ENCODE results near the gene CCDC85A.

CCDC85A gene

DNA sequence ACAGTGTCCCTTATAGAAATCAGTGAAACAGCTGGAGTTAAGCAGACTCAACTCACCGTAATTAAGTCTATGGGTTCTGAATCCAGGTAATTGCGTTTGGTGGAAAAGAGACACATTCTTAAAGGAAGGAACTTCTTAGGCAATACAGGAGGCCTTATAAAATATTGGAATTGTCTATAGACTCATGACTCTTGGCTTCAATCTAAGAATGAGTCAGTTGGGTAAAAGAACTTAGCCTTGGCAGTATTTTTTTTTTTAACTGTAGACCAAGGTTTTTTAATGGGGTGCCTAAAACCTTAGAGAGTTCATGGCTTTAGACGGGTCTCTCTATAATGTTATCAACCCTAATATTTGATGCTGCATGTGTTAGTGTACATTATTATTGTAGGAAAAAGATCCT, 47.6 kb downstream of the CCDC85A start:
- WGBS (ENCODE audit: insufficient coverage): 90% methylated on average over 2 of the region's 3 CpGs
- Histone ChIP-seq H3K36me3 (ENCODE audit: control insufficient read depth in 4 of 4, insufficient read depth in 4 of 4, low read length in 3 of 4) (no peaks in the 10 kb centered on the region), H3K4me1 (ENCODE audit: control extremely low read depth in 1 of 4, control insufficient read depth in 4 of 4, insufficient read depth in 4 of 4, low read length in 3 of 4) (no peaks in the 10 kb centered on the region), H3K9me3 (ENCODE audit: control extremely low read depth in 1 of 5, control insufficient read depth in 4 of 5, insufficient read depth in 2 of 5, low read depth in 1 of 5, low read length in 4 of 5) (no peaks in the 10 kb centered on the region), H3K27ac (ENCODE audit: insufficient read depth in 1 of 2, low read depth in 1 of 2, low read length in 2 of 2, poor library complexity in 1 of 2, severe bottlenecking in 2 of 2) (no peak overlapping the region), H3K4me3 (ENCODE audit: control insufficient read depth in 1 of 7, extremely low read depth in 1 of 7, insufficient read depth in 4 of 7, low read depth in 2 of 7, low read length in 6 of 7) (no peak overlapping the region), H3K27me3 (replicated peaks in 2 of 5; ENCODE audit: control insufficient read depth in 4 of 5, insufficient read depth in 5 of 5, low read length in 4 of 5) (peaks cover 0 to 2% (median 0%) of the 10 kb centered on the region in 5 experiments)
- ChIA-PET POLR2A (no interaction called here), CTCF (no interaction called here)
- no peak for DNase-seq

DNA sequence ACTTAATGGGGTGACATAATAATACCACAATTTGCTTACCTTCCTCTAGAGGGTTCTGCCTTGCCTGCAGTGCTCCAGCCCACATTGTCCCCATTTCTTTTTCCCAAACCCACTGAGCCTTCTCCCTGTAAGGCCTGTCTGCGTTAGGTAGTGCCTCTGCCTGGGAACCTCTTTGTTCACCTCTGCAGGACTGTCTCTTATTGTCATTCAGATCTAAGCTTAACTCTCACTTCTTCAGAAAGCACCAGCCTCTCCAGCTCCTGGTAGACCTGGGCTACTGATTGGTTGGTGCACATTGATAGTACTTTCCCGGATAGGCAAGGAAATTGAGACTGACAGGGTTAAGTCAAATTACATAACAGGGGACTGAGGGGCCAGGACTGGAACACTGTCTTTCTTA, 49.1 kb downstream of the CCDC85A start:
- ChIA-PET POLR2A (no interaction called here), CTCF (no interaction called here)
- Histone ChIP-seq H3K36me3 (ENCODE audit: control insufficient read depth in 4 of 4, insufficient read depth in 4 of 4, low read length in 3 of 4) (no peaks in the 10 kb centered on the region), H3K27ac (ENCODE audit: insufficient read depth in 1 of 2, low read depth in 1 of 2, low read length in 2 of 2, poor library complexity in 1 of 2, severe bottlenecking in 2 of 2) (no peak overlapping the region), H3K4me3 (ENCODE audit: control insufficient read depth in 1 of 7, extremely low read depth in 1 of 7, insufficient read depth in 4 of 7, low read depth in 2 of 7, low read length in 6 of 7) (no peak overlapping the region), H3K4me1 (ENCODE audit: control extremely low read depth in 1 of 4, control insufficient read depth in 4 of 4, insufficient read depth in 4 of 4, low read length in 3 of 4) (no peaks in the 10 kb centered on the region), H3K9me3 (ENCODE audit: control extremely low read depth in 1 of 5, control insufficient read depth in 4 of 5, insufficient read depth in 2 of 5, low read depth in 1 of 5, low read length in 4 of 5) (no peaks in the 10 kb centered on the region), H3K27me3 (replicated peaks in 2 of 5; ENCODE audit: control insufficient read depth in 4 of 5, insufficient read depth in 5 of 5, low read length in 4 of 5) (peaks cover 0 to 2% (median 0%) of the 10 kb centered on the region in 5 experiments)
- WGBS (ENCODE audit: insufficient coverage): 100% methylated on average over 2 of the region's 2 CpGs
- DNase-seq: no peak

DNA sequence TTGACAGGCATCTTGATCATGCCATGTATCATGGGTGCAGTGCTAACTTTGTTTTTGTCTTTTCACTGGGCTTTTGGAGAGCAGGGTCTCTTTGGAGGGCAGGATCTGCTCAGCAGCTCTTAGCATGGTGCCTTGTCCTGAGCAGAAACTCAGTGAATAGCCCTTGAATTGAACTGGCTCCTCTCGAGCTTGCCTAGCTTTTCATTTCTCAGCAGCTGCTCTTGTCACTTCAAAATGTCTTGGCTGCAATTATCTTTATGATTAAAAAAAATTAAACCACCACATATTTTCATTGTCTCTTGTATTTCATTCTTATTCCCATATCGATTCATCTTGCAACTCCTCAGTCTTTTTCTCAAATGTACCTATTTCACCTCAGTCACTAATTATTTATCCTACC, 50.5 kb downstream of the CCDC85A start:
- Histone ChIP-seq H3K27ac (ENCODE audit: insufficient read depth in 1 of 2, low read depth in 1 of 2, low read length in 2 of 2, poor library complexity in 1 of 2, severe bottlenecking in 2 of 2) (no peak overlapping the region), H3K36me3 (ENCODE audit: control insufficient read depth in 4 of 4, insufficient read depth in 4 of 4, low read length in 3 of 4) (no peaks in the 10 kb centered on the region), H3K27me3 (replicated peaks in 2 of 5; ENCODE audit: control insufficient read depth in 4 of 5, insufficient read depth in 5 of 5, low read length in 4 of 5) (peaks cover 0 to 2% (median 0%) of the 10 kb centered on the region in 5 experiments), H3K9me3 (ENCODE audit: control extremely low read depth in 1 of 5, control insufficient read depth in 4 of 5, insufficient read depth in 2 of 5, low read depth in 1 of 5, low read length in 4 of 5) (no peaks in the 10 kb centered on the region), H3K4me1 (ENCODE audit: control extremely low read depth in 1 of 4, control insufficient read depth in 4 of 4, insufficient read depth in 4 of 4, low read length in 3 of 4) (no peaks in the 10 kb centered on the region), H3K4me3 (ENCODE audit: control insufficient read depth in 1 of 7, extremely low read depth in 1 of 7, insufficient read depth in 4 of 7, low read depth in 2 of 7, low read length in 6 of 7) (no peak overlapping the region)
- WGBS (ENCODE audit: insufficient coverage): 95% methylated on average over 2 of the region's 2 CpGs
- POLR2A ChIA-PET: no interaction called here
- no peak for DNase-seq
- CTCF ChIA-PET: interaction anchor here (1.2 kb wide), 1 partner anchor 16 kb away, joined by 3 read pairs; no protein-coding TSS in a partner anchor

DNA sequence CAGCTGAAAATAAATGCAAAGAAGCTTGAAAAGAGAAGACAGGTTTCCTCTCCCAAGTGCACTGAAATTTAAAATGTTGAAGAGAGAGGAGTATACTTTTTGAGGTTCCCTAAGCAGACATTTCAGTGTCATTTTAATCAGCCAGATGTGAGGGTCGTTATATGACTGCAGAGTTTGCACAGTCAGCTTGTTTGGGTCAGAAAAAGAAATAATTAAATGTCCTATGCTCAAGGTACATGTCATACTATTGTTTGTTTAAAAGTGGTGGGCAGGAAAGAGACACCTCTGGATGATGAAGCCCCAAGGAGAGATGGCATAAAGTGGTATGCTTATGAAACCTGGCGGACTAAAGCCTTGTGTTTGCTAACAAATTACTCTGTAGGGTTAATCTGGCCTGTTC, 55.2 kb downstream of the CCDC85A start:
- no peaks in the 10 kb centered on the region for H3K27me3 ChIP-seq (replicated peaks in 2 of 5; ENCODE audit: control insufficient read depth in 4 of 5, insufficient read depth in 5 of 5, low read length in 4 of 5)
- no CpG with 5 or more reads among the region's 2 CpGs for WGBS (ENCODE audit: insufficient coverage)
- H3K4me1 ChIP-seq (ENCODE audit: control extremely low read depth in 1 of 4, control insufficient read depth in 4 of 4, insufficient read depth in 4 of 4, low read length in 3 of 4): no peaks in the 10 kb centered on the region
- DNase-seq: no peak
- ChIA-PET CTCF (interaction anchor here (0.8 kb wide), 1 partner anchor 10 kb away, joined by 3 read pairs; no protein-coding TSS in a partner anchor), POLR2A (no interaction called here)
- H3K36me3 ChIP-seq (ENCODE audit: control insufficient read depth in 4 of 4, insufficient read depth in 4 of 4, low read length in 3 of 4): no peaks in the 10 kb centered on the region
- H3K27ac ChIP-seq (ENCODE audit: insufficient read depth in 1 of 2, low read depth in 1 of 2, low read length in 2 of 2, poor library complexity in 1 of 2, severe bottlenecking in 2 of 2): no peak overlapping the region
- H3K4me3 ChIP-seq (ENCODE audit: control insufficient read depth in 1 of 7, extremely low read depth in 1 of 7, insufficient read depth in 4 of 7, low read depth in 2 of 7, low read length in 6 of 7): no peak overlapping the region
- peaks cover 0 to 6% (median 0%) of the 10 kb centered on the region in 5 experiments for H3K9me3 ChIP-seq (ENCODE audit: control extremely low read depth in 1 of 5, control insufficient read depth in 4 of 5, insufficient read depth in 2 of 5, low read depth in 1 of 5, low read length in 4 of 5)

DNA sequence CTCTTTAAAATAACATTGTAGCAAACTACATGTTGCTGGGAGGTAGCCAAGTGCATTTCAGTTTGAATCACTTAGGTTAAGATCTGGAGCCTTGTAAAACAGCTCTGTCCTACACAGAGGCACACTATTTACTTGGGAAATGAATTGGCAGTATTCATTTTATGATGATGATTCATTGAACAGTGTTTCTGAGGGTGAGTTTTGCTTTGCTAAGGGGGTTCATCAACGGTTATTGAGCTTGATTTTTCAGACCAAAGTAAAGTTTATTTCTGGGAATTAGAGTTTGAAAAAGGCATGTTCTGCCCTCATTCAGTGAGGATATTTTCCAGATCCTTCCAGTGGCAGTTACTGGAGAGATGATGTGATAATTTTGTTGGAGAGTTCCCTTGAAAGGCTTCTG, 55.6 kb downstream of the CCDC85A start:
- POLR2A ChIA-PET: no interaction called here
- H3K27me3 ChIP-seq (replicated peaks in 2 of 5; ENCODE audit: control insufficient read depth in 4 of 5, insufficient read depth in 5 of 5, low read length in 4 of 5): no peaks in the 10 kb centered on the region
- 80% methylated on average over 1 of the region's 1 CpG for WGBS (ENCODE audit: insufficient coverage)
- DNase-seq: no peak
- H3K27ac ChIP-seq (ENCODE audit: insufficient read depth in 1 of 2, low read depth in 1 of 2, low read length in 2 of 2, poor library complexity in 1 of 2, severe bottlenecking in 2 of 2): no peak overlapping the region
- H3K36me3 ChIP-seq (ENCODE audit: control insufficient read depth in 4 of 4, insufficient read depth in 4 of 4, low read length in 3 of 4): no peaks in the 10 kb centered on the region
- no peak overlapping the region for H3K4me3 ChIP-seq (ENCODE audit: control insufficient read depth in 1 of 7, extremely low read depth in 1 of 7, insufficient read depth in 4 of 7, low read depth in 2 of 7, low read length in 6 of 7)
- CTCF ChIA-PET: interaction anchor here (0.8 kb wide), 1 partner anchor 10 kb away, joined by 3 read pairs; no protein-coding TSS in a partner anchor
- H3K9me3 ChIP-seq (ENCODE audit: control extremely low read depth in 1 of 5, control insufficient read depth in 4 of 5, insufficient read depth in 2 of 5, low read depth in 1 of 5, low read length in 4 of 5): peaks cover 0 to 6% (median 0%) of the 10 kb centered on the region in 5 experiments
- H3K4me1 ChIP-seq (ENCODE audit: control extremely low read depth in 1 of 4, control insufficient read depth in 4 of 4, insufficient read depth in 4 of 4, low read length in 3 of 4): no peaks in the 10 kb centered on the region

DNA sequence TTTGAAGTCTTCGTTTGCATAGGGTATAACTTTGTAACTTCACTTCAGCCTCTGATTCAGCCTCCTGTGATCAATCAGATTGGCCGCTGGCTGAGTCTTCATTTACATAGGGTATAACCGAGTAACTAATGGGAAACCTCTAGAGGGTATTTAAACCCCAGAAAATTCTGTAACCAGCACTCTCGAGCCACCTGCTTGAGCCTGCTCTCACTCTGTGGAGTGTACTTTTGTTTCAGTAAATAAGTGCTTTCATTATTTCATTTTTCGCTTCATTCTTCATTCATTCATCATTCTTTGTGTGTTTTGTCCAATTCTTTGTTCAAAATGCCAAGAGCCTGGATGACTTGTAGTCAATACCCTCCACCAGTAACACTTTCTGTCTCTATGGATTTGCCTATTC, 56.4 kb downstream of the CCDC85A start:
- H3K4me1 ChIP-seq (ENCODE audit: control extremely low read depth in 1 of 4, control insufficient read depth in 4 of 4, insufficient read depth in 4 of 4, low read length in 3 of 4): no peaks in the 10 kb centered on the region
- no peak for DNase-seq
- H3K9me3 ChIP-seq (ENCODE audit: control extremely low read depth in 1 of 5, control insufficient read depth in 4 of 5, insufficient read depth in 2 of 5, low read depth in 1 of 5, low read length in 4 of 5): peaks cover 0 to 6% (median 0%) of the 10 kb centered on the region in 5 experiments
- no peaks in the 10 kb centered on the region for H3K36me3 ChIP-seq (ENCODE audit: control insufficient read depth in 4 of 4, insufficient read depth in 4 of 4, low read length in 3 of 4)
- no peaks in the 10 kb centered on the region for H3K27me3 ChIP-seq (replicated peaks in 2 of 5; ENCODE audit: control insufficient read depth in 4 of 5, insufficient read depth in 5 of 5, low read length in 4 of 5)
- ChIA-PET POLR2A (no interaction called here), CTCF (no interaction called here)
- no peak overlapping the region for H3K27ac ChIP-seq (ENCODE audit: insufficient read depth in 1 of 2, low read depth in 1 of 2, low read length in 2 of 2, poor library complexity in 1 of 2, severe bottlenecking in 2 of 2)
- 89% methylated on average over 4 of the region's 5 CpGs for WGBS (ENCODE audit: insufficient coverage)
- H3K4me3 ChIP-seq (ENCODE audit: control insufficient read depth in 1 of 7, extremely low read depth in 1 of 7, insufficient read depth in 4 of 7, low read depth in 2 of 7, low read length in 6 of 7): no peak overlapping the region

DNA sequence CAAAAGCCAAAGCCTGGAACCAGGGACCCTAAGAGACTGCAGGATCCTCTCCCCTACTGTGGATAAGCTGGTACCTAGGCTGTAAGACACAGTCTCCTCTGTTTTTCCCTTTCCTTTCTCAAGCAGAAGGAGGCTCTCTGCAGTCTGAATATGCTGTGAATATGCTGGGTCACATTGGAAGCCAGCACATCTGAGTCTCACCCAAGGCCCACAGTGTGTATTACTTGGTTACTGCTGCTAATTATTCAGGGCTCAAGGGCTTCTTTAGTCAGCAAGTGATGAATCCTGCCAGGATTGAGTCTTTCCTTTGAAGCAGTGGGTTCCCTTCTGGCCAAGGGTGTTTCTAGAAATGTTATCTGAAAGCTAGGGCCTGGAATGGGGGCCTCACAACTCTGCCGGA, 60.7 kb downstream of the CCDC85A start:
- POLR2A ChIA-PET: no interaction called here
- no CpG with 5 or more reads among the region's 1 CpG for WGBS (ENCODE audit: insufficient coverage)
- CTCF ChIA-PET: no interaction called here

More for the DNA sequence above, 60.7 kb downstream of the CCDC85A start:
- no peaks in the 10 kb centered on the region for H3K36me3 ChIP-seq (ENCODE audit: control insufficient read depth in 4 of 4, insufficient read depth in 4 of 4, low read length in 3 of 4)
- no peak overlapping the region for H3K27ac ChIP-seq (ENCODE audit: insufficient read depth in 1 of 2, low read depth in 1 of 2, low read length in 2 of 2, poor library complexity in 1 of 2, severe bottlenecking in 2 of 2)
- DNase-seq: no peak
- H3K4me3 ChIP-seq (ENCODE audit: control insufficient read depth in 1 of 7, extremely low read depth in 1 of 7, insufficient read depth in 4 of 7, low read depth in 2 of 7, low read length in 6 of 7): no peak overlapping the region
- no peaks in the 10 kb centered on the region for H3K4me1 ChIP-seq (ENCODE audit: control extremely low read depth in 1 of 4, control insufficient read depth in 4 of 4, insufficient read depth in 4 of 4, low read length in 3 of 4)
- peaks cover 0 to 6% (median 0%) of the 10 kb centered on the region in 5 experiments for H3K9me3 ChIP-seq (ENCODE audit: control extremely low read depth in 1 of 5, control insufficient read depth in 4 of 5, insufficient read depth in 2 of 5, low read depth in 1 of 5, low read length in 4 of 5)
- H3K27me3 ChIP-seq (replicated peaks in 2 of 5; ENCODE audit: control insufficient read depth in 4 of 5, insufficient read depth in 5 of 5, low read length in 4 of 5): no peaks in the 10 kb centered on the region

Data from common myeloid progenitor, CD34-positive (primary cell).